Activated naive CD4-positive, alpha-beta T cell treated with anti-CD3 and anti-CD28 coated beads for 36 hours (primary cell): Measurements from ENCODE around the gene HTRA3. TPM values are rescaled to one million over a fixed set of nuclear protein-coding genes. Genes with fewer than 3 reads are reported as not detected.

Experiments
- CTCF ChIA-PET: fragments of 350-600 bp; sonication (Branson Sonifier 250); formaldehyde crosslinking; loops from one replicate; lab custom pipeline; 2021; ENCODE audit warnings: antibody characterized with exemption; lab: Charles Lee
- DNase-seq: peaks from one replicate; pipeline ENCODE4 v3.0.0-alpha.2; 2020
- H3K27ac Mint-ChIP-seq: one replicate; pipeline ENCODE4 v1.8.0; 2021; ENCODE audit warnings: mild to moderate bottlenecking, mixed read lengths
- H3K27me3 Mint-ChIP-seq: one replicate; pipeline ENCODE4 v1.8.0; 2021; ENCODE audit warnings: low read depth, mixed read lengths
- H3K36me3 Mint-ChIP-seq: one replicate; pipeline ENCODE4 v1.8.0; 2021; ENCODE audit warnings: low read depth, mixed read lengths
- H3K4me1 Mint-ChIP-seq: one replicate; pipeline ENCODE4 v1.8.0; 2021; ENCODE audit warnings: low read depth, mixed read lengths
- H3K4me3 Mint-ChIP-seq: one replicate; pipeline ENCODE4 v1.8.0; 2021; ENCODE audit warnings: mild to moderate bottlenecking, moderate library complexity, mixed read lengths
- H3K9me3 Mint-ChIP-seq: one replicate; pipeline ENCODE4 v1.8.0; 2021; ENCODE audit warnings: mixed read lengths
- intact Hi-C: fragments of 100-400 bp; cut with micrococcal nuclease; formaldehyde crosslinking; loops from one replicate; pipeline ENCODE4 v1.15.1; 2023
- total RNA-seq, 2 experiments: library from RNA; stranded (reverse); gene quantifications; one replicate each; pipeline ENCODE4 v1.2.3, GENCODE V29; 2021

The HTRA3 gene
- total RNA-seq, 2 experiments from 2014 or later = not detected

- CTCF ChIA-PET = no interaction called here
- Mint-ChIP-seq H3K4me3 (no peak overlapping the region), H3K9me3 (no peaks in the 10 kb centered on the region), H3K36me3 (no peaks in the 10 kb centered on the region), H3K27me3 (no peaks in the 10 kb centered on the region), H3K4me1 (no peaks in the 10 kb centered on the region), H3K27ac (no peak overlapping the region)
- intact Hi-C loops = no loop called here
- no peak for DNase-seq
These were observed 21.6 kb downstream of the HTRA3 start for GRCh38 chr4:8291036-8291682.

- H3K4me1 Mint-ChIP-seq = no peaks in the 10 kb centered on the region
- intact Hi-C loops = no loop called here
- no peak overlapping the region for H3K27ac Mint-ChIP-seq
- CTCF ChIA-PET = no interaction called here
- no peaks in the 10 kb centered on the region for H3K9me3 Mint-ChIP-seq
- no peak for DNase-seq
- H3K27me3 Mint-ChIP-seq = no peaks in the 10 kb centered on the region
- H3K4me3 Mint-ChIP-seq = no peak overlapping the region
- H3K36me3 Mint-ChIP-seq = no peaks in the 10 kb centered on the region
These were observed 22.3 kb downstream of the HTRA3 start for GRCh38 chr4:8291701-8292477.

- no peak for DNase-seq
- Mint-ChIP-seq H3K4me1 (no peaks in the 10 kb centered on the region), H3K9me3 (no peaks in the 10 kb centered on the region), H3K36me3 (no peaks in the 10 kb centered on the region), H3K27ac (no peak overlapping the region), H3K4me3 (no peak overlapping the region), H3K27me3 (no peaks in the 10 kb centered on the region)
- intact Hi-C loops = no loop called here
- CTCF ChIA-PET = no interaction called here
These were observed 23.0 kb downstream of the HTRA3 start for GRCh38 chr4:8292478-8293107.

- intact Hi-C loops = no loop called here
These were observed 23.8 kb downstream of the HTRA3 start for GRCh38 chr4:8293131-8293975.

GRCh38 chr4:8294036-8294435 lies 24.5 kb downstream of the HTRA3 start:
- no peaks in the 10 kb centered on the region for H3K9me3 Mint-ChIP-seq
- CTCF ChIA-PET = interaction anchor here (1.0 kb wide), 1 partner anchor 28 kb away, joined by 3 read pairs; no protein-coding TSS in a partner anchor
- no peak for DNase-seq
- no peak overlapping the region for H3K4me3 Mint-ChIP-seq
- intact Hi-C loops = no loop called here
- no peak overlapping the region for H3K27ac Mint-ChIP-seq
- H3K36me3 Mint-ChIP-seq = no peaks in the 10 kb centered on the region
- no peaks in the 10 kb centered on the region for H3K27me3 Mint-ChIP-seq
- H3K4me1 Mint-ChIP-seq = no peaks in the 10 kb centered on the region

More at GRCh38 chr4:8293131-8293975, 23.8 kb downstream of the HTRA3 start:
- CTCF ChIA-PET = interaction anchor here (1.0 kb wide), 1 partner anchor 27 kb away, joined by 3 read pairs; no protein-coding TSS in a partner anchor
- DNase-seq = no peak
- Mint-ChIP-seq H3K36me3 (no peaks in the 10 kb centered on the region), H3K4me3 (no peak overlapping the region), H3K4me1 (no peaks in the 10 kb centered on the region), H3K9me3 (no peaks in the 10 kb centered on the region), H3K27me3 (no peaks in the 10 kb centered on the region), H3K27ac (no peak overlapping the region)

GRCh38 chr4:8294775-8295174 lies 25.2 kb downstream of the HTRA3 start:
- H3K27ac Mint-ChIP-seq = no peak overlapping the region
- no peaks in the 10 kb centered on the region for H3K27me3 Mint-ChIP-seq
- no peaks in the 10 kb centered on the region for H3K4me1 Mint-ChIP-seq
- no peak for DNase-seq
- CTCF ChIA-PET = no interaction called here
- H3K4me3 Mint-ChIP-seq = no peak overlapping the region
- no peaks in the 10 kb centered on the region for H3K36me3 Mint-ChIP-seq
- H3K9me3 Mint-ChIP-seq = no peaks in the 10 kb centered on the region
- intact Hi-C loops = no loop called here

GRCh38 chr4:8295471-8295870 lies 25.9 kb downstream of the HTRA3 start:
- Mint-ChIP-seq H3K36me3 (no peaks in the 10 kb centered on the region), H3K27me3 (no peaks in the 10 kb centered on the region), H3K4me3 (no peak overlapping the region), H3K27ac (no peak overlapping the region), H3K9me3 (no peaks in the 10 kb centered on the region), H3K4me1 (no peaks in the 10 kb centered on the region)
- CTCF ChIA-PET = no interaction called here
- DNase-seq = no peak
- intact Hi-C loops = no loop called here

- Mint-ChIP-seq H3K27ac (no peak overlapping the region), H3K4me1 (no peaks in the 10 kb centered on the region), H3K27me3 (no peaks in the 10 kb centered on the region), H3K4me3 (no peak overlapping the region), H3K9me3 (peaks cover 3% of the 10 kb centered on the region), H3K36me3 (no peaks in the 10 kb centered on the region)
- intact Hi-C loops = no loop called here
- DNase-seq = no peak
- CTCF ChIA-PET = no interaction called here
These were observed 26.9 kb downstream of the HTRA3 start for GRCh38 chr4:8296491-8296890.

- Mint-ChIP-seq H3K27me3 (no peaks in the 10 kb centered on the region), H3K36me3 (no peaks in the 10 kb centered on the region), H3K4me1 (no peaks in the 10 kb centered on the region), H3K27ac (no peak overlapping the region), H3K9me3 (peaks cover 3% of the 10 kb centered on the region), H3K4me3 (no peak overlapping the region)
- intact Hi-C loops = no loop called here
- no peak for DNase-seq
- CTCF ChIA-PET = no interaction called here
These were observed 27.6 kb downstream of the HTRA3 start for GRCh38 chr4:8297141-8297601.

- H3K36me3 Mint-ChIP-seq = no peaks in the 10 kb centered on the region
- CTCF ChIA-PET = no interaction called here
- H3K27ac Mint-ChIP-seq = no peak overlapping the region
- peaks cover 3% of the 10 kb centered on the region for H3K9me3 Mint-ChIP-seq
- H3K4me3 Mint-ChIP-seq = no peak overlapping the region
- no peaks in the 10 kb centered on the region for H3K4me1 Mint-ChIP-seq
- no peaks in the 10 kb centered on the region for H3K27me3 Mint-ChIP-seq
- intact Hi-C loops = no loop called here
- no peak for DNase-seq
These were observed 28.3 kb downstream of the HTRA3 start for GRCh38 chr4:8297691-8298485.

- DNase-seq = no peak
- peaks cover 3% of the 10 kb centered on the region for H3K9me3 Mint-ChIP-seq
- no peak overlapping the region for H3K4me3 Mint-ChIP-seq
- no peaks in the 10 kb centered on the region for H3K36me3 Mint-ChIP-seq
- CTCF ChIA-PET = no interaction called here
- H3K27me3 Mint-ChIP-seq = no peaks in the 10 kb centered on the region
- no peaks in the 10 kb centered on the region for H3K4me1 Mint-ChIP-seq
- no peak overlapping the region for H3K27ac Mint-ChIP-seq
- intact Hi-C loops = no loop called here
These were observed 31.3 kb downstream of the HTRA3 start for GRCh38 chr4:8300832-8301231.
